HepG2 (cell line): ENCODE results near the gene CUL7. TPM values are rescaled to one million over a fixed set of nuclear protein-coding genes. Genes with fewer than 3 reads are reported as not detected.
"Not testable (repeated sequence)": the region's sequence is repeated elsewhere in the genome, so short reads cannot be mapped to it uniquely, and the experiment has no call there.

Experiments
- ATAC-seq: fragments of 200-7000 bp; cut with Tn5 transposase; 3 replicates; pipeline ENCODE4 v1.9.1; 2020; ENCODE audit warnings: mild to moderate bottlenecking, moderate library complexity
- BruUV-seq: library from RNA; stranded (reverse); fragments of 400-500 nt; replicated peaks from 2 replicates; lab custom pipeline; 2021; lab: Mats Ljungman, UMichigan
- CTCF ChIA-PET: fragments of 300-600 bp; formaldehyde crosslinking; extraction: SDS; loops from one replicate; lab custom pipeline; 2021; ENCODE audit warnings: low total read pairs, inconsistent platforms, low intra/inter-chr PET ratio; lab: Yijun Ruan, JAX
- POLR2A ChIA-PET: fragments of 350-600 bp; sonication (Branson Sonifier 250); formaldehyde crosslinking; loops from one replicate; lab custom pipeline; 2020; ENCODE audit warnings: antibody characterized with exemption, inconsistent platforms; lab: Yijun Ruan, JAX
- DNase-seq: peaks from one replicate; pipeline ENCODE4 v3.0.0-alpha.2; 2015; ENCODE audit warnings: low spot score
- FAIRE-seq: peaks from 3 replicates; lab custom pipeline; 2011; peaks lifted over from hg19 to GRCh38; lab: Jason Lieb, UNC
- H2AFZ ChIP-seq: one replicate; pipeline ENCODE4 v1.6.1; 2011; ENCODE audit warnings: low read length, inconsistent platforms
- H3K27ac ChIP-seq: fragments of 300-600 bp; 3 replicates; pipeline ENCODE4 v1.8.0; 2011; ENCODE audit warnings: mixed run types, mild to moderate bottlenecking, mixed read lengths, low read length, inconsistent platforms; ENCODE audit not compliant: insufficient read depth; ENCODE audit errors: extremely low read length
- H3K27me3 ChIP-seq, 2 experiments: fragments of 200-600 bp in 1 of 2; 2 replicates in 1 of 2; 3 replicates in 1 of 2; pipeline versions ENCODE4 v1.6.0 to v1.8.0; 2011; ENCODE audit warnings: low read length in 2 of 2, mild to moderate bottlenecking in 2 of 2, moderate library complexity in 2 of 2, inconsistent platforms in 1 of 2; ENCODE audit not compliant: insufficient read depth in 2 of 2, control insufficient read depth in 1 of 2
- H3K36me3 ChIP-seq, 2 experiments: fragments of 200-600 bp in 1 of 2; replicated peaks in 1 of 2; 2 replicates in 1 of 2; 3 replicates in 1 of 2; pipeline versions ENCODE4 v1.5.1 to v1.8.0; 2011; ENCODE audit warnings: low read length in 2 of 2, inconsistent platforms in 1 of 2; ENCODE audit not compliant: insufficient read depth in 2 of 2, control insufficient read depth in 1 of 2
- H3K4me1 ChIP-seq: 2 replicates; pipeline ENCODE4 v1.5.1; 2012; ENCODE audit warnings: low read length, inconsistent platforms; ENCODE audit not compliant: insufficient read depth
- H3K4me2 ChIP-seq: 2 replicates; pipeline ENCODE4 v1.6.0; 2011; ENCODE audit warnings: low read depth, low read length, inconsistent platforms
- H3K4me3 ChIP-seq, 3 experiments: fragments of 200-600 bp in 1 of 3; sonication (generic), shearing (Covaris generic) in 1 of 3; replicated peaks in 1 of 3; 2 replicates each; pipeline ENCODE4 v1.5.1; 2011 to 2016; ENCODE audit warnings: low read length in 3 of 3, inconsistent platforms in 2 of 3, low read depth in 2 of 3, mild to moderate bottlenecking in 2 of 3, control low read depth in 1 of 3, mixed read lengths in 1 of 3; ENCODE audit not compliant: insufficient read depth in 1 of 3
- H3K79me2 ChIP-seq: one replicate; pipeline ENCODE4 v1.6.1; 2011; ENCODE audit warnings: low read length, inconsistent platforms; ENCODE audit not compliant: insufficient read depth
- H3K9ac ChIP-seq: 2 replicates; pipeline ENCODE4 v1.6.0; 2011; ENCODE audit warnings: mild to moderate bottlenecking, low read depth, low read length, inconsistent platforms; ENCODE audit not compliant: insufficient read depth
- H3K9me3 ChIP-seq: 2 replicates; pipeline ENCODE4 v1.5.1; 2012; ENCODE audit warnings: mild to moderate bottlenecking, low read length
- H4K20me1 ChIP-seq: 2 replicates; pipeline ENCODE4 v1.6.0; 2011; ENCODE audit warnings: inconsistent platforms, mild to moderate bottlenecking, low read length, moderate library complexity; ENCODE audit not compliant: insufficient read depth
- ZNF549 ChIP-seq: sonication (generic); formaldehyde crosslinking; IDR thresholded peaks from 2 replicates; pipeline ENCODE4 v1.5.0; 2020; ENCODE audit warnings: missing genetic modification reagents
- ZNF776 ChIP-seq: sonication (generic); formaldehyde crosslinking; IDR thresholded peaks from 2 replicates; pipeline ENCODE4 v1.4.0; 2020; ENCODE audit warnings: mild to moderate bottlenecking, missing genetic modification reagents
- WGBS: methylation state at CpG from one replicate; pipeline ENCODE4 v1.1.6; 2017; ENCODE audit warnings: low lambda C conversion rate; 5-methylcytosine and 5-hydroxymethylcytosine counted together
- in situ Hi-C: cut with HindIII; loops from 2 replicates; pipeline ENCODE4 v1.10.0; 2017; ENCODE audit warnings: low pct_unique_long_range_greater_than_20kb; ENCODE audit not compliant: extremely low pct_ligation_motif_present
- intact Hi-C: fragments of 100-400 bp; cut with micrococcal nuclease; formaldehyde crosslinking; loops from one replicate; pipeline ENCODE4 v1.10.0; 2022; ENCODE audit not compliant: unreplicated experiment
- polyA plus RNA-seq, 8 experiments: library from polyadenylated mRNA; depleted of rRNA in 3 of 8; stranded (reverse) in 7 of 8; unstranded in 1 of 8; fragments of >200 nt; fragmentation: Illumina TruSeq in 4 of 8; extraction: Trizol in 4 of 8; gene quantifications; 2 replicates each; pipeline versions ENCODE4 v1.2.1 to v1.2.3, GENCODE V29; 2011 to 2016; ENCODE audit warnings: low read depth in 4 of 8, missing spikeins in 1 of 8, mixed read lengths in 1 of 8; ENCODE audit not compliant: insufficient read depth in 1 of 8
- total RNA-seq, 5 experiments: library from RNA; depleted of rRNA; stranded (reverse); fragments of >200 nt; fragmentation: Illumina TruSeq; extraction: Trizol; gene quantifications; 2 replicates each; pipeline ENCODE4 v1.2.3, GENCODE V29; 2016; ENCODE audit warnings: low read depth in 1 of 5
- TF ChIP-seq, protein P1 (sequence below): sonication (generic); formaldehyde crosslinking; IDR thresholded peaks from 2 replicates; pipeline ENCODE4 v1.4.0; 2020; ENCODE audit warnings: mild to moderate bottlenecking, missing genetic modification reagents, borderline replicate concordance

Gene CUL7
- total and polyA plus RNA-seq, 2 of the 13 experiments (the other 11 are each of a cell fraction or from before 2014, with no cell fraction given): 32.0 to 60.7 TPM

DNA sequence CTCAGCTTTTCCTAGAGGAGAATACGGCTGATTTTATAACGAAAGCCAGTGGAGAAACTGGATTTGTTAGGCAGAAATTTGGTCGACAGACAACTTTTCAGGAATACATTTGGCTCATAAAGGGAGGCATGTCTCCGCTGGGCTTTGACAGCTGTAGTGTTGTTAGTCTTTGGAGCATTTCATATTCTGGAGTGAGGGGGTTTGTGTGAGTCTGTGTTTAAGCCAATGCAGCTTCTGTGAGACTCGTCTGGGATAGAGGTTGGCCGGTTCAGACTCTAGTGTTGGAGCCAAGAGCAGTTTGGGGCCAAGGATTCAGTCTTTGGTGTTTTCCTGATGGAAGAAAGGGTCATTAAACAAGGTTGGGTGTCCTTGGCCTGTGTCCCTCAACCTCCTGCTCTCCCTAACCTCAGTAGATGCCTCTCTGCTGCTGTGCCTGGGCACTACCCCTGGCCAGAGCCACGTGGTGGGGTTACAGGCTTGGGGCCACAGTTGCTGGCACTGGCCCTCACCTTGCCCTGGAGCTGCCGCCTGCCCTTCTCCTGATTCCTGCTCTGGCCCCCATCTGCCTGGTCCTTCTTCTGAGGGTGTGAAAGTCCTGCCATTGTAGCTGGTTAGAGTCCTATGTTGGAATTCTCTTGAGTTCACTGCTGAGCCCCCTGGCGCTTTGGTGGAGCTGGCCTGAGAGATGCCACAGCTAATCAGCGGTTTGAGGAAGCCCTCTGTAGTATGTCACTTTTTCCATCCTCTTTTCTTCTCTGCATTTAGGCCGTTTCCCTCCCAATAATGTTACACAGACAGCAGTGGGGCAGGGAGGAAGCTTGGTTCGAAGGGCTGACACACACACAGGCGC, 29.4 kb upstream of the CUL7 start (continued):
- TF ChIP-seq, protein P1, sequence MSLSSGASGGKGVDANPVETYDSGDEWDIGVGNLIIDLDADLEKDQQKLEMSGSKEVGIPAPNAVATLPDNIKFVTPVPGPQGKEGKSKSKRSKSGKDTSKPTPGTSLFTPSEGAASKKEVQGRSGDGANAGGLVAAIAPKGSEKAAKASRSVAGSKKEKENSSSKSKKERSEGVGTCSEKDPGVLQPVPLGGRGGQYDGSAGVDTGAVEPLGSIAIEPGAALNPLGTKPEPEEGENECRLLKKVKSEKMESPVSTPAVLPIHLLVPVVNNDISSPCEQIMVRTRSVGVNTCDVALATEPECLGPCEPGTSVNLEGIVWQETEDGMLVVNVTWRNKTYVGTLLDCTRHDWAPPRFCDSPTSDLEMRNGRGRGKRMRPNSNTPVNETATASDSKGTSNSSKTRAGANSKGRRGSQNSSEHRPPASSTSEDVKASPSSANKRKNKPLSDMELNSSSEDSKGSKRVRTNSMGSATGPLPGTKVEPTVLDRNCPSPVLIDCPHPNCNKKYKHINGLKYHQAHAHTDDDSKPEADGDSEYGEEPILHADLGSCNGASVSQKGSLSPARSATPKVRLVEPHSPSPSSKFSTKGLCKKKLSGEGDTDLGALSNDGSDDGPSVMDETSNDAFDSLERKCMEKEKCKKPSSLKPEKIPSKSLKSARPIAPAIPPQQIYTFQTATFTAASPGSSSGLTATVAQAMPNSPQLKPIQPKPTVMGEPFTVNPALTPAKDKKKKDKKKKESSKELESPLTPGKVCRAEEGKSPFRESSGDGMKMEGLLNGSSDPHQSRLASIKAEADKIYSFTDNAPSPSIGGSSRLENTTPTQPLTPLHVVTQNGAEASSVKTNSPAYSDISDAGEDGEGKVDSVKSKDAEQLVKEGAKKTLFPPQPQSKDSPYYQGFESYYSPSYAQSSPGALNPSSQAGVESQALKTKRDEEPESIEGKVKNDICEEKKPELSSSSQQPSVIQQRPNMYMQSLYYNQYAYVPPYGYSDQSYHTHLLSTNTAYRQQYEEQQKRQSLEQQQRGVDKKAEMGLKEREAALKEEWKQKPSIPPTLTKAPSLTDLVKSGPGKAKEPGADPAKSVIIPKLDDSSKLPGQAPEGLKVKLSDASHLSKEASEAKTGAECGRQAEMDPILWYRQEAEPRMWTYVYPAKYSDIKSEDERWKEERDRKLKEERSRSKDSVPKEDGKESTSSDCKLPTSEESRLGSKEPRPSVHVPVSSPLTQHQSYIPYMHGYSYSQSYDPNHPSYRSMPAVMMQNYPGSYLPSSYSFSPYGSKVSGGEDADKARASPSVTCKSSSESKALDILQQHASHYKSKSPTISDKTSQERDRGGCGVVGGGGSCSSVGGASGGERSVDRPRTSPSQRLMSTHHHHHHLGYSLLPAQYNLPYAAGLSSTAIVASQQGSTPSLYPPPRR (CRISPR knock-in tag): no peak
- TF ChIP-seq ZNF549 (CRISPR knock-in tag): no peak
- no peak for TF ChIP-seq ZNF776

DNA sequence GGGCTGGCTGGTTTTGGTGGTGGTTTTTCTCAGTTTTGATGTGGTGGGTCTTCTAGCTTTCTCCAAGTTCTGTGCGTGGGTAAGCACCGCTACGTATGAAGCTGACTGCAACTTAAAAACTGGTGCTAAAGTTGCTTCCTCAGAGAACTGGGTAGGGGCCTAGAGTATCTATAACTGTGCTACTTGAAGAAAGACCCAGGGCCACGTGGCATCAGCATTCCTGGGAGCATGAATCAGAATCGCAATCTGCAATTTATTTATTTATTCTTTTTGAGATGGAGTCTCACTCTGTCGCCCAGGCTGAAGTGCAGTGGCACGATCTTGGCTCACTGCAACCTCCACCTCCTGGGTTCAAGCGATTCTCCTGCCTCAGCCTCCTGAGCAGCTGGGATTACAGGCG, 28.3 kb upstream of the CUL7 start:
- in situ Hi-C loops, CTCF ChIA-PET, H3K27ac ChIP-seq, H3K9me3 ChIP-seq, FAIRE-seq, intact Hi-C loops, H3K9ac ChIP-seq, ATAC-seq, H2AFZ ChIP-seq, H3K27me3 ChIP-seq, H4K20me1 ChIP-seq, H3K36me3 ChIP-seq, H3K4me3 ChIP-seq, DNase-seq, H3K4me2 ChIP-seq, BruUV-seq: not testable (repeated sequence)
- WGBS: 95% methylated on average over 9 of the region's 9 CpGs
- POLR2A ChIA-PET: interaction anchor here (0.9 to 3.5 kb wide), 3 partner anchors 14 to 299 kb away, joined by 3 to 14 read pairs (median 4); partner anchors contain the start of gene BICRAL
- H3K4me1 ChIP-seq: peaks cover 70% of the 10 kb centered on the region
- H3K79me2 ChIP-seq: peaks cover 89% of the 10 kb centered on the region
